ENCODE results near the gene LCMT1.
"Not testable (repeated sequence)": the region's sequence is repeated elsewhere in the genome, so short reads cannot be mapped to it uniquely, and the experiment has no call there.

The LCMT1 gene

DNA sequence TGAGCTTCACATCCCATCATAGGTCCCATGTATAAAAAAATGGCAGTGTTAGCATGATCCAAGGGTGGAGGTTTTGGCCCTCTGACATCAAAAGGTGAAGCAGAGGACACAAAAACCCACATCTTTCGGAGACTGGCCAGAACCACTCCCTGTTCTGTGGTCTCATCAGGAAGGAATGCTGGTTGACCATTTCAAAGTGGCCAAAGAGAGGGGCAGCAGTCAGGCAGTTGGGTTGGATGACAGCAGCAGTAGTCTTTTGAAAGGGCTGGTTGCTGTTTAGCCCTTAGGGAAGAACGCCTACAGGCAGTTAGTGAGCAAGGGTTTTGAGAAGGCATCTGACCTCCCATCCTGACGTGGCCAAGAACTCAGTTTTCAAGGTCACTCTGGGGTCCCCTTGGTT lies 40.5 kb downstream of the LCMT1 start:
- DNase-seq: no peak

DNA sequence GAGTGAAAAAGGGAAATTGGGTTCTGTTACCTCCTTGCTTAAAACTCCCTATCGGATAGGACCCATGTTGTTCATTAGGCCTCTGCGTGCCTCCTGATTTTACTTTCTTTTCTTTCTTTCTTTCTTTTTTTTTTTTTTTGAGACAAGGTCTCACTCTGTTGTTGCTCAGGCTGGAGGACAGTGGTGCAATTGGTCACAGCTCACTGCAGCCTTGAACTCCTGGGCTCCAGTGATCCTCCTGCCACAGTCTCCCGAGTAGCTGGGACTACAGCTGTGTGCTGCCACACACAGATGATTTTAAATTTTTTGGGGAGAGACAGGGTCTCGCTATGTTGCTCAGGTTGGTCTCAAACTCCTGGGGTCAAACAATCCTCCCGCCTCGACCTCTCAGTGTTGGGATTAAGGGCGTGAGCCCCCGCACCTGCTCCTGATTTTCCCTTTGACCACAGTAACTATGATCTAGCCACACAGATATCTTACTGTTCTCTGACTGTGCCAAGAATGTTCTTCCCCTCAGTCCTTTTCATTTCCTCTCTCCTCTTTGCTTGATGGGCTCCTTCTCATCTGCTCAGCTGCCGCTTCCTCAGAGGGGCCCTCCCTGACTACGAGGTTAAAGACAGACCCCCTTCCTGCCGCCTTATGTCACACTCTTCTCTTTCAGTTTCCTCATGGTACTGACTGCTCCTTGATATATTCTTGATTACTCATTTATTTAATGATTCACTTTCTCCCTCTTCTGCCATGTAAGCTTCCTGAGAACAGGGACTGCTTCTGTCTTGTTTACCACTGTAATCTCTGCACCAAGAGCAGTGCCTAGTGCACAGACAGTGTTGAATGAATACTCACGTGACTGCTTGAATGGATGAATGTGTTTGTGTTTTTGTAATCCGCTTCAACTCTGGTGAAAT lies 44.3 kb downstream of the LCMT1 start:
- peak; percentile 30 for DNase-seq

DNA sequence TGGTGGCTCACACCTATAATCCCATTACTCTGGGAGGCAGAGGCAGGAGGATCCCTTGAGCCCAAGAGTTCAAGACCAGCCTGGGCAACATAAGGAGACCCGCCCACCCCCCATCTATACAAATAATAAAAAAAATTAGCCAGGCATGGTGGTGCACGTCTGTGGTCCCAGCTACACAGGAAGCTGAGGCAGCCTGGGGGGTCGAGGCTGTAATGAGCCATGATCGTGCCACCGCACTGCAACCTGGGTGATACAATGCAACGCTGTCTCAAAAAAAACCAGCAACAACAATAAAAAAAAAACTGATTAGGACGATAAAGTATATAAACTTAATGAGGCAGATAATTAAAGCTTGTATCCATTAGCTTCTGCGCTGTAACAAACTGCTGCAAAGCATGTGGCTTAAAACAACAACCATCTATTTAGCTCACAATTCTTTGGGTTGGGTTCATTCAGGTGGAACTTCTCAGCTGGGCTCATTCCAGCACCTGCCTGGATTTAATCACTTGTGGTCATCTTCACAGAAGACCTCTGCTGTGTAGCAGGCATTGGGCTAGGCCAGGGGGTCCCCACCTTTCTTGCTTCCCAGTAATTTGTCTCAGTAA lies 45.8 kb downstream of the LCMT1 start:
- no peak for DNase-seq

DNA sequence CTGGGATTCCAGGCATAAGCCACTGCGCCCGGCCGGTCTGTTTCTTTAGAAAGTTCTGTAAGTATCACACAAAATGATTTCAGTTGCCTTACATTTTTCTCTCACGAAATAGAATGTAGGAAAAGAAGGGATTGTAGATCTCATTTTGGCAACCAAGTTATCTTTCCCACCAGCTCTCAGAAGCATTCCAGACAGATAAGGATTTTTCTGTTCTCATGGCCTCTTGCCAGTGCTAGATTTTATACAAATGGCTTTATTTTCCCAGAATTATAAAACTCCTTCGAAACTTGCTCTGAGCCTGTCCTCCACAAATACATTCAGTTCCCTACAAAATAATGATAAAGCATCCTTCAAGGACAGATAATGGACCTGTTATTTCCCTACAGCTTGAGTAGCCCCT lies 46.9 kb downstream of the LCMT1 start:
- DNase-seq: no peak

DNA sequence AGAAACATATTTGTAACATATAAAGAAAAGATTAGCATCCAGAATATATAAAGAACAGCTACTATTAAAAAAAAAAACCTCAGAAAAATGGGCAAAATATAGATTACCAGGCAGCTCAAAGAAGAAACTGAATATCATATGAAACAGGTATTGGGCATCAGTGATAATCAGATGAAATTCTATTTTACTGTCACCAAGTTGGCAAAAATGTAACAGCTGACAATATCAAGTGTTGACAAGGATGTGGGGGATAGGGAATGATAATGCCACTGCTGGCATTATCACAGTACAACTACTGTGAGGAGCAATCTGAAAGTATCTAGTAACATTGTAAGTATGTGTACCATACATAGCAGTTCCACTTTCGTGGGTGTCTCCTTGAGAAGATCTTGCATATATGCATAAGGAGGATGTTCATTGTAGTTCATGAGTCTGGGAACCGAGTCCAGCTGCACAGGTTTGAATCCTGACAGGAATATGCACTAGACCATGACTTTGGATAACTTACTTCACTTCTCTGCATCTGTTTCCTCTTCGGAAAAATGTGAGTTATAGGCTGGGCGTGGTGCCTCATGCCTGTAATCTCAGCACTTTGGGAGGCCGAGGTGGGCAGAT lies 50.3 kb downstream of the LCMT1 start:
- DNase-seq: no peak

DNA sequence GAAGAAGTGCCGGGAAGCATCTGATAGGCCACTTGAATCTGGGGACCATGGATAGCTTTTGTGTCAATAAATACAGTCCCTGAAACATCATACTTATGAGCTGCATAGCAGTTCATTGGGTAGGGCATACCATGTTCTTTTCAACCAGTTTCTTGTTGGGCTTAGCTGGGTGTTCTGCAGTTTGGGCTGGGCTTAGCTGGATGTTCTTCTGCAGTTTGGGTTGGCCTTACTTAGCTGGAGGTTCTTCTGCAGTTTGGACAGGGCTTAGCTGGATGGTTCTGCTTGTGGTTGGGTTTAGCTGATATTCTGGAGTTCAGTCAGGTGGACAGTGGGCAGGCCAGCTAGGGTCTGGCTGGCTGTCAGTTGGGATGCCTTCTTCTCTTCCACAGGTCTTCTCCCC lies 52.1 kb downstream of the LCMT1 start:
- no peak for DNase-seq

DNA sequence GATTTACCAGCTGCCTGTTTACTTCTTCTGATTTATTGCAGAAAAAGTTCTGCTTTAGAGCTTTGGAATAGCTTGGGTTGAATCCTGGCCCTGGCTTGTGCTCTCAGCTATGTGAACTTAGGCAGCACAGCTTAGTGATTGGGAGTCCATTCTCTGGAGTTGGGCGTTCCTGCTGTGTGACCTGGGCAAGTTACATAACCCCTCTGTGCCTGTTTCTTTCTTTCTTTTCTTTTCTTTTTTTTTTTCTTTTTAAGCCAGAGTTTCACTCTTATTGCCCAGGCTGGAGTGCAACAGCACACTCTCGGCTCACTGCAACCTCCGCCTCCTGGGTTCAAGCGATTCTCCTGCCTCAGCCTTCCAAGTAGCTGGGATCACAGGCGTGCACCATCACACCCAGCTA lies 53.7 kb downstream of the LCMT1 start:
- DNase-seq: no peak

DNA sequence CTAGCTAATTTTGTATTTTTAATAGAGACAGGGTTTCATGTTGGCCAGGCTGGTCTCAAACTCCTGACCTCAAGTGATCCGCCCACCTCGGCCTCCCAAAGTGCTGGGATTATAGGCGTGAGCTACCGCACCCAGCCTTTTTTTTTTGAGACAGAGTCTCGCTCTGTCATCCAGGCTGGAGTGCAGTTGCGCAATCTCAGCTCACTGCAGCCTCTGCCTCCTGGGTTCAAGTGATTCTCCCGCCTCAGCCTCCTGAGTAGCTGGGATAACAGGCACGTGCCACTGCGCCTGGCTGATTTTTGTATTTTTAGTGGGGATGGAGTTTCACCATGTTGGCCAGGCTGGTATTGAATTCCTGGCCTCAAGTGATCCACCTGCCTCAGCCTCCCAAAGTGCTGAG lies 56.4 kb downstream of the LCMT1 start:
- not testable (repeated sequence) for DNase-seq

DNA sequence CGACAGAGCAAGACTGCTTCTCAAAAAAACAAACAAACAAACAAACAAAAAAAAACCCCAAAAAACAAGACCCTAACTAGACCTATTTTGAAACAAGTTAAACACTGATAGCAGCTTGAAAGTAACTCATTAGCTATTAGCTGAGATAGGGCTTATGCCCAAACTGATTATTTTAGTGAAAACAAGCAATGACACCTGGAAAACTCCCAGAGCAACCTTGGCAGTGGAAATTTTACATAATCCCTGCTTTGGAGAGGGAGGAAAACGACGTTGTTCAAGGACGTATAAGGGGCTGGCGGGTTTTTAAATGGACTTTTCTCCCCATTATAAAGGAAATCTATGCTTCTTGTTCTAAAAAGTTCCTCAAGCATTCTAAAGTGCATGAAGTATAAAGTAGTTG lies 59.8 kb downstream of the LCMT1 start:
- DNase-seq: no peak

DNA sequence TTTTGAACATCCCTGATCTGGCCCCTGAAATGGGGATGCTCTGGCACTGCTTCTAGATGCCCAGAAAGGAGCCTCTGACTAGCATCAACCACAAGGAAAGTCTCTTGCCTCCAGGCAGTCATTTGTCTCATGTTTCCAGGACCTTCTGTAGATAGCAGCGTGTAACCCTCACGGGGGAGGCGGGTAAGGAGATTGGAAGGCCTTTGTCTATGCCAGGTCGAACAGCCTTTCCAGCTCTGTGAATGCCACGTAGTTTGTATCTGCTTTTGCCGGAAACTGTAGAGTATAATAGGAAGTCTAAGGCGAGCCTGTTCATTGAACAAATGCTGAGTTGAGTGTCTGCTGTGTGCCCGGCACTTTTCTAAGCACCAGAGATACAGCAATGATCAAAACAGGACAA lies 61.3 kb downstream of the LCMT1 start:
- DNase-seq: no peak

DNA sequence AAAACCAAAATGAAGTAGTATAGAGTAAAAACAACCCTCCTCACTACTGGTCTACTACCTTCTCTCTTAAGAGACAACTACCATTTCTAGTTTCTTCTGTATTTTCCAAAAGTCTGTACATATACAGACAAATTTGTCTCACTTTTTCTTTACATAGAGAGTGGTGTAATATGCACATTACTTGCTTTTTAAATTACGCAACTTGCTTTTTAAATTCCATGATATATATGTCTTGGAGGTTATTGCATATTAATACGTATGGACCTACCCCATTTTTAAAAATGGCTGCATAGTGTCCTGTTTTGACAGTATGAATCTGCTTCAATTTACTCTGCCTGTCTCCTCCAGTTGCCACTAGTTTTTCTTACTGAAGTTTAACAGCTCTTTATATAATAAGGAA lies 62.7 kb downstream of the LCMT1 start:
- DNase-seq: no peak

DNA sequence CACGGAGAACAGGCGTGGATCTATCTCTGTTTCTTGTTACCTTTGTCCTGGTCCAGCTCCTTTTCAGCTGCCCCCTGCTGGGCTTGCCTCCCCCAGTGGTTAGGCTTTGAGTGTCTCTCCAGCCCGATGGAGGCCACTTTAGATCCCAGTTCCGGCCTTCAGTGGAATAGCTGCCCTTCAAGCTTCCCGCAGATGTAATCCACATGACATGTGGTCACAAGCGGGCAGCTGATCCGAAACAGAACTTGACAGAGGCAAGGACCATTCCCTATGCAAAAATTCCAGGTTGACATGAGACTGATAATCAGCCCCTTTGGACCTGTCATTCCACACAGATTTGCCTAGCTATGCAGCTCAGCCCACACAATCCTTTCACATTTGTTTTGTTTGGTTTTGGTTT lies 64.6 kb downstream of the LCMT1 start:
- no peak for DNase-seq

DNA sequence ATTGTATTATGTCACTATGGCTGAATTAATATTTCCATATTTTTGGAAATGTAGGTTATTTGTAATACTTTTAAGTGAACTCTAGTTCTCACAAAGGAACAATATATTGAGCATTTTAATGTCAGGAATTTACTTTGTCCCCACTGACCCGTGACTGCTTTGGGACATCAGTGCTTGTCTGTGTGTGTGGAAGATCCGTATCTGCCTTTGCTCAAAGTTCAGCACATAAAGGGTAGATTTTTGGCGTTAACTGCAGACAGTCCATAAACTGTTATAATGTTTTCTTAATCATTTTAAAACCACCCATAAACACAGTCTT lies 65.9 kb downstream of the LCMT1 start:
- DNase-seq: no peak

DNA sequence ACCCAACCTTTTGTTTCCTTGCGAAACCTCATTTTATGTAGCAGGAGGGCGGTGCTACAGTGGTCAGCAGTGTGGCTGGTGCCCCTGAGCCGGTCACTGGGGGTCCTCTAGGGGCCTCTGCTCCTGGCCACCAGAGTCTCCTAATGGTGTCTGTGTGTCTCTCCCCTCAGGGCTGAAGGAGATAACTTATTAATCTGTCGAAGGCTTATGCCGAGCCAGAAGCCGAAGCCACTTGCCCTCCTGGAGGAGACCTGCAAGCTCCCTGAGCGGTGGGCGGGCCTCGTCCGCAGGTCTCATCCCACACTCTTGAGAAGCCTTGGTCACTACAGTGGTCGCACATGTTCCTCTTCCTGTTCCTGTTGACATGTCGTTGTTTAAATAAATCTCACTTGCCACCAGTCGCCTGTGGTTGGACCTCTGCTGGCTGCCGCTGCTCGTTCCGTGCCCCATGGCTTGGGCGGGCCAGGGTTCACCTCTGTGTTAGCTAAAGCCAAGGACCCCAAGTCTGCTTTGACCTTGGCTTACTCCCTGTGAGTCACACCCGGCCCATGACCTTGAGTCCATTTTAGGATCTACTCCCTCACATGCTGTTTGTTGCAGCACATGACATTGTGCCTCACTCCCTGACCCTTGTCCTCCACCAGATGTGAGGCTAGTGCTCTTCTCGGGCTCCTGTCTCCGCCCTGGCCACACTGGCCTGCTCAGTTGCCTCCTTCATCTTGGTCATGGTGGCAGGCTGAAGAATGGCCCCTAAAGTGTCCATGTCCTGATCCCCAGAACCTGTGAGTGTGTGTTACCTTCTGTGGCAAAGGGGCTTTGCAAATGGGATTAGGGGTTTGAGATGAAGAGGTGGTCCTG lies 66.5 kb downstream of the LCMT1 start:
- no peak for DNase-seq

DNA sequence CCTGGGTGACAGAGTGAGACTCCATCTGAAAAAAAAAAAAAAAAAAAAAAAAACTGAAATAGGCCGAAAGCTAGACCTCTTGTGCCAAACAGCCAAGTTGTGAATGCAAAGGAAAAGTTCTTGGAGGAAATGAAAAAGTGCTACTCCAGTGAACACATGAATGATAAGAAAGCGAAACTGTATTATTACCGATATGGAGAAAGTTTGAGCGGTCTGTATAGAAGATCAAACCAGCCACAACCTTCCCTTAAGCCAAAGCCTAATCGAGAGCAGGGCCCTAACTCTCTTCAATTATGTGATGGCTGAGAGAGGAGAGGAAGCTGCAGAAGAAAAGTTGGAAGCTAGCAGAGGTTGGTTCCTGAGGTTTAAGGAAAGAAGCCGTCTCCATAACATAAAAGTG lies 69.7 kb downstream of the LCMT1 start:
- DNase-seq: not testable (repeated sequence)

DNA sequence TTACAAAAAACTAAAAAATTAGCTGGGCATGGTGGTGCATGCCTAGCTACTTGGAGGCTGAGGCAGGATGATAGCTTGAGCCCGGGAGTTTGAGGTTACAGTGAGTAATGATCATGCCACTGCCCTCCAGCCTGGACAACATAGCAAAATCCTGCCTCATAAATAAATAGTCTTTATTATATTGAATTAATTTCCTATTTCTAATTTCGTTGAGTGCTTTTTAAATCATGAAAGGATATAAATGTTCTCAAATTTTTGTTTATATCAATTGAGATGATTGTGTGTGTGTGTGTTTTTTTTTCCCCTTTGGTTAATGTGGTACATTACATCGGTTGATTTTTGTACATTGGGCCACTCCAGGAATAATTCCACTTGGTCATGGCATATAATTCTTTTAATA lies 73.2 kb downstream of the LCMT1 start:
- no peak for DNase-seq

DNA sequence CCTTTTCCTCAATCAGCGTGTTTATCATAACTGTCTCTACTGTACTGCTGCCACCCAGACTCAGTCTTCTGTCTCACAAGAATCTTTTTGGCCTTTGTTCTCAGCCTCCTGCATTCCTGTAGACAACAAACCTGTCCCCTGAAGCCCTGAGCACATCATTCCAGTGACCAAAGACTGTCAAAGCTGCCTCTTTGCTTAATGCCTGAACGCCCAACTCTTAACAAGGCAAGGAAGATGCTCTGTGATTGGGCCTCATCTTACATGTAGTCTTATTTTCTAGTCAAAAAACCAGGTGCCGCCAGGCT lies 75.9 kb downstream of the LCMT1 start:
- no peak for DNase-seq

DNA sequence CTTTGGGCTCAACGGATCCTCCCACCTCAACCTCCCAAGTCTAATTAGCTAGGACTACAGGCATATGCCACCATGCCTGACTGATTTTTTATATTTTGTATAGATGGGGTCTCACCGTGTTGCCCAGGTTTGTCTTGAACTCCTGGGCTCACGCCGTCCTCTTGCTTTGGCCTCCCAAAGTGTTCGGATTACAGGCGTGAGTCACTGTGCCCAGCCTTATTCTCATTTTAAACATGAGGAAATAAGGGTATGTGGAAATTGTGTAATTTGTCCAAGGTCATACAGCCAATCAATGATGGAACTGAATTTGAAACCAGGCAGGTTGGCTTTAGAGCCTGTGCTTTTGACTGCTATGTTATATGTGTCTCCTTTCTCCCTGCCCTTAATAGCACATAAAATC lies 77.8 kb downstream of the LCMT1 start:
- no peak for DNase-seq

DNA sequence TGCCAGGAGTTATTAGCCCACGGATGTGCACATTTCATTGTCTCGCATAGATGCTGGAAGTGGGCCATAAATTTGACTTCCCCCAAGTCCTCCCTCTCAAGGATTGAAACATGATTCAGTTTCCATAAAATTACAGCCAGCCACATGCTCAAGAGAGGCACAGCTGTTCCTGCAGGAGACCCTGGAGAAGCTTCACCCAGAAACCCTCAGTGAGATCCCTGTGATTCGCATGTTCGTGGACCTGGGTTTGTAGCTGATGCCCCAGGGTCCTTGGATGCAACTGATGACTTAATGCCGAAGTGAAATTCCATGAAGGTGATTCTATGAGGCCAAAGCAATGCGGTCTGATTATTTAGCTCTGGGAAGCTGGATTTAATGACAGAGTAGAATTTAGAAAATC lies 80.6 kb downstream of the LCMT1 start:
- DNase-seq: no peak

DNA sequence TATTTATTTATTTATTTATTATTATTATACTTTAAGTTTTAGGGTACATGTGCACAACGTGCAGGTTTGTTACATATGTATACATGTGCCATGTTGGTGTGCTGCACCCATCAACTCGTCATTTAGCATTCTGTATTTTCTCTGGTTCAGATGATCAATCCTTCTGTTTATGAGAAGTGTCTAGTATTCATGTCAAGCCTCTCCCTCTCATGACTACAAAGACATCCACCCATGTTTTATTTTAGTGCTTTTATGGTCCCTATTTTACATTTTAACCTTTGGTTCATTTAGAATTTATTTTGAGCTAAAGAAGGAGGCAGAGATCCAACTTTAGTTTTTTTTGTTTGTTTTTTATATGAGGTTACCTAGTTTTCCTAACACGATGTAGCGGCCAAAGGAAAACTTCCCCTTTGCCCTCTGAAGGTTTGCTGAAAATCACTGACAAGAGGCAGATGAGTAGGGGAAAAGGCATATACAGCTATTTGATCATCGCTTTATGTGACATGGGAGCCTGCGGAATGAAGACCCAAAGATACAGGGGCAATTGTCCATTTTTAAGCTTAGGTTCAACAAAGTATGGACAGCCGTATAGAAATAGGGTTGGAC lies 82.8 kb downstream of the LCMT1 start:
- DNase-seq: no peak

DNA sequence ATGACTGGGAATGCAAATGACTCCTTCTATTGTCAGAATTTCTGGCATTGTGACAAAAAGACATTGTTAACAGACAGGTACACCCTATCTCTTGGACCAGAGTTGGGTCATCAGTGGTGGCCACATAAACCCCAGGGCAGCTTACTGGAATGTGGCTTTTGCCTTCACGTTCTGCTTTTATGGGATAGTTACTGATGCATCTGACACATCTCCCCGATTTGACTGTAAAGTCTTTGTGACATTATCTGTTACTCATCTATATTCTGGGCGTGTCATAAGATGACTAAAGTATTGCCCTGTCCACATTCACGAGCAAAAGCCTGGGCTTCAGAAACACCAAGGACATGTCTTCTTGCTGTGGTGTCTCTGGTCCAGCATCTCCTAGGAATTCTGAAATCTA lies 86.5 kb downstream of the LCMT1 start:
- no peak for DNase-seq

DNA sequence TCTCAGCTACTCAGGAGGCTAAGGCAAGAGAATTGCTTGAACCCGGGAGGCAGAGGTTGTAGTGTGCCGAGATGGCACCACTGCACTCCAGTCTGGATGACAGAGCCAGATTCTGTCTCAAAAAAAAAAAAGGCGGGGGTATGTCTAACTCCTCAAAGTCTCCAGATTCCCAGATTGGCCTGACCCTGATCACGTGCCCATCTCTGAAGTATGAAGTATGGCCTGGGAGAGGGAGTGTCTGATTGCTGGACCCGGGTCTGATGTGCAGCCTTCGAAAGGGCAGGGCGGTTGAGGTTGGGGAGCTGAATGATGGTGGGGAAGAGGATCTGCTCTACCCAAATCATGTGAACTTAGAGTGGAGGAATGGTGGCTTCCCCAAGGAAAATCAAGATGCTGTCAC lies 87.9 kb downstream of the LCMT1 start:
- no peak for DNase-seq

DNA sequence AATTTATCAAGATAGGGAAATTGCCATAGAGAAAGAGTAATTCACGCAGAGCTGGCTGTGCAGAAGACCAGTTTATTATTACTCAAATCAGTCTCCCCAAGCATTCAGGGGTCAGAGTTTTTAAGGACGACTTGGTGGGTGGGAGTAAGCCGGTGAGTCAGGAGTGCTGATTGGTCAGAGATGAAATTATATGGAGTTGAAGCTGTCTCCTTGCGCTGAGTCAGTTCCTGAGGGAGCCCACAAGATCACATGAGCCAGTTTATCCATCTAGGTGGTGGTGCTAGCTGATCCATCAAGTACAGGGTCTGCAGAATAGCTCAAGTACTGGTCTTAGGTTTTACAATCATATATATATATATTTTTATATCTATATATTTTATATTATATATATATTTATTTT lies 99.2 kb downstream of the LCMT1 start:
- DNase-seq: no peak
